Stimulated activated CD8-positive, alpha-beta memory T cell treated with anti-CD3 and anti-CD28 coated beads, Interleukin-7, amount 100 ng/mL, for 4 hours (primary cell): ENCODE data around the gene CASP10.
"Not testable (repeated sequence)": the region's sequence is repeated elsewhere in the genome, so short reads cannot be mapped to it uniquely, and the experiment has no call there.

Experiments
- DNase-seq, 2 donors: peaks; one replicate each; pipeline ENCODE4 v3.0.0-alpha.2; 2020; ENCODE audit warnings: low read depth in 2 of 2

The CASP10 gene

GRCh38 chr2:201154615-201155399, 28.1 kb upstream of the CASP10 start:
- DNase-seq = no peak

- DNase-seq = no peak
These were observed 26.9 kb upstream of the CASP10 start for GRCh38 chr2:201156036-201156435.

GRCh38 chr2:201156640-201157039, 26.3 kb upstream of the CASP10 start:
- no peak for DNase-seq

GRCh38 chr2:201157694-201158093, 25.2 kb upstream of the CASP10 start:
- DNase-seq = no peak

- DNase-seq = peak; percentile 13 to 36
These were observed 24.6 kb upstream of the CASP10 start for GRCh38 chr2:201158111-201158929.

- DNase-seq = no peak
These were observed 18.8 kb upstream of the CASP10 start for GRCh38 chr2:201164166-201164565.

DNA sequence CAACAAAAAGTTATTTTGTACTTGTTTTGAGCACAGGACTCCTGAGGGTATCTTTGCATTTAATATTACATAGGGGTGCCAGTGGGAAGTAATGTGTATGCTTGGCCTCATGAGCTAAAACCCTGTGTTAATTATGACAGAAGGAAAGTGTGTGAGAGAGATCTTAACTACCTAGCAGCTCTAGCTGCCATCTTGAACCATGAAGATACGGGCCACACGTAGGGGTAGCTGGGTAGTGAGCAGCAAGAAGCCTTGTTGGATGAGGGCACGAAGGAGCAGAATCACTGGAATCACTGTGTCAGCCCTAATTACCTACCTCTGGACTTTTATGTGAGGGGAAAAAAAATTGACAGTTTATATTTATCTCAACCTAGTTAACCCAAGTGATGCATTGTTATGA, 15.4 kb upstream of the CASP10 start:
- DNase-seq = no peak

- not testable (repeated sequence) for DNase-seq
These were observed 14.4 kb upstream of the CASP10 start for GRCh38 chr2:201168496-201168895.

DNA sequence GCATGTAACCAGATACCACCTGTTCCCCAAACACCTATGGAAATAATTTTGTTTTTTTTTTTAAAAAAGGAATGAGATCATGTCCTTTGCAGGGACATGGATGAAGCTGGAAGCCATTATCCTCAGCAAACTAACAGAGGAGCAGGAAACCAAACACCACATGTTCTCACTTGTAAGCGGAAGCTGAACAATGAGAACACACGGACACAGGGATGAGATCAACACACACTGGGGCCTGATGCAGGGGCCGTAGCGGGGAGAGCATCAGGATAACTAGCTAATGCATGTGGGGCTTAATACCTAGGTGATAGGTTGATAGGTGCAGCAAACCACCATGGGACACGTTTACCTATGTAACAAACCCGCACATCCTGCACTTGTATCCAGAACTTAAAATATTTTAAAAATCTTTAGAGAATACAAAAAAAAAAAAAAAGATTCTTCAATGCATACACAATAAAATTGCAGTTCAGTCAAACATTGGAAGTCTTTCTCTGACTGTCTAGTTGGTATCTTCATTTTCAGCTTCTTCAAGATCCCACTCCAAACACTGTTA, 11.6 kb upstream of the CASP10 start:
- no peak for DNase-seq

DNA sequence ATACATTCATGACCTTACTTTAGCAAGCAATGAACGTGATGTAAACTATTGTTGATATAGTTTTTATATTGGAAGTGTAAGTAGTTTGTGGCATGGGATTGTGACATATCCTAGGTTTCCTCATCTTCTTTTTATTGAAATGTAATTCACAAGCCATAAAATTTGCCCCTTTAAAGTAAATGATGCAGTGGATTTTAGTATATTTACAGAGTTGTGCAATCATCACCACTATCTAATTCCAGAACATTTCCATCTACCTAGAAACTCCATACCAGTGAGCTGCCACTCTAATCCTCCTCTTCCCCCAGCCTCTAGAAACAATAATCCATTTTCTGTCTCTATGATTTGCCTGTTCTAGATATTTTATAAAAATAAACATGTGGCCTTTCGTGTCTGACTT, 10.7 kb upstream of the CASP10 start:
- no peak for DNase-seq

GRCh38 chr2:201174687-201175086, 8.3 kb upstream of the CASP10 start:
- no peak for DNase-seq

GRCh38 chr2:201176081-201176481, 6.9 kb upstream of the CASP10 start:
- DNase-seq = no peak

GRCh38 chr2:201180010-201180409, 2.9 kb upstream of the CASP10 start:
- DNase-seq = no peak

GRCh38 chr2:201183365-201183727, 405 bp downstream of the CASP10 start:
- no peak for DNase-seq

GRCh38 chr2:201183835-201184234, 894 bp downstream of the CASP10 start:
- DNase-seq = not testable (repeated sequence)

DNA sequence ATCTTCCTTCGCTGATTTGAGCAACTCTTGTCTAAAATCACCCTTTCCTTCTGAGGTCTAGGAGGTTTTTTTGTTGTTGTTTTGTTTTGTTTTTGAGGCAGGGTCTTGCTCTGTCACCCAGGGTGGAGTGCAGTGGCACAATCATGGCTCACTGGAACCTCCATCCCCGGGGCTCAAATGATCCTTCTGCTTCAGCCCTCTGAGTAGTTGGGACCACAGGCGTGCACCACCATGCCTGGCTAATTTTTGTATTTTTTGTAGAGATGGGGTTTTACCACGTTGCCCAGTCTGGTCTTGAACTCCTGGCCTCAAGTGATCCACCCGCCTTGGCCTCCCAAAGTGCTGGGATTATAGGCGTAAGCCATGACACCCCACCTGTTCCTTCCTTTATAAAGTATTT, 1.3 kb downstream of the CASP10 start:
- not testable (repeated sequence) for DNase-seq

DNA sequence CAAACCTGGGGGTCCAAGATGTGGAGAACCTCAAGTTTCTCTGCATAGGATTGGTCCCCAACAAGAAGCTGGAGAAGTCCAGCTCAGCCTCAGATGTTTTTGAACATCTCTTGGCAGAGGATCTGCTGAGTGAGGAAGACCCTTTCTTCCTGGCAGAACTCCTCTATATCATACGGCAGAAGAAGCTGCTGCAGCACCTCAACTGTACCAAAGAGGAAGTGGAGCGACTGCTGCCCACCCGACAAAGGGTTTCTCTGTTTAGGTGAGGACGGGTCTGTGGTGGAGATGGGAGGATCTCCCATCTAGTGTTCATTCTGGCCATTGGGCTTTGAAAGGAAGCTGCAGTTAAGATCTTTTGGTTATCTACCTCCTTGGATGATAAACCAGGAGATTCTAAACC, 2.9 kb downstream of the CASP10 start:
- DNase-seq = no peak

GRCh38 chr2:201186982-201187381, 4.0 kb downstream of the CASP10 start:
- DNase-seq = no peak

- DNase-seq = no peak
These were observed 5.5 kb downstream of the CASP10 start for GRCh38 chr2:201188449-201188848.

GRCh38 chr2:201191132-201191875, 8.4 kb downstream of the CASP10 start:
- no peak for DNase-seq

- DNase-seq = no peak
These were observed 11.2 kb downstream of the CASP10 start for GRCh38 chr2:201194097-201194496.

DNA sequence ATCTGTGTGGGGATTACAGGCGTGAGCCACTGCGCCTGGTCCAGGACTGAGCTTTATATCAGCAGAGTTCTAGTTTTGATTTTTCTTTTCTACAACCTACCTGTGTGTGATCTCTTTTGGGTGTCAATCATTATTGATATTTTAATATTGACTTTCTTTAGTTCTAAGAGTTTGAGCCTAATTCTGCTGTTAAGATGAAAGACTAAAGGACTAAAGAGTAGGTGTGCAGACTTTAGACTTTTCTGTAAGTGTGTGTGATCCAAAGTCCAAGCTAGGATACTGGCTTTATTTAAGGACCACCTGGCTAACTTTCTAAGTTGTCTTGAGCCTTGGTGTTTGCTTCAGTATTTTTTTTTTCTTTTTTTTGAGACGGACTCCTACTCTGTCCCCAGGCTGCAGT, 12.4 kb downstream of the CASP10 start:
- no peak for DNase-seq
